ENCODE results near the gene C3orf18. TPM values are rescaled to one million over a fixed set of nuclear protein-coding genes. Genes with fewer than 3 reads are reported as not detected.

The C3orf18 gene
- total RNA-seq, 1 donor: 9.1 TPM

GRCh38 chr3:50602595-50603191, 35.1 kb upstream of the C3orf18 start:
- no peak for TF ChIP-seq CTCF (IDR thresholded peaks at IDR 0.05; ENCODE audit: insufficient read depth, low read depth, low read length)
- no peak for DNase-seq (ENCODE audit: low read depth)
- H3K4me3 ChIP-seq (ENCODE audit: low read depth, low read length): no peak overlapping the region

GRCh38 chr3:50600841-50601591, 33.5 kb upstream of the C3orf18 start:
- no peak for TF ChIP-seq CTCF (IDR thresholded peaks at IDR 0.05; ENCODE audit: insufficient read depth, low read depth, low read length)
- DNase-seq (ENCODE audit: low read depth): peak; percentile 98
- H3K4me3 ChIP-seq (ENCODE audit: low read depth, low read length): peak overlapping the region; percentile 18

GRCh38 chr3:50600141-50600753, 32.7 kb upstream of the C3orf18 start:
- H3K4me3 ChIP-seq (ENCODE audit: low read depth, low read length): no peak overlapping the region
- DNase-seq (ENCODE audit: low read depth): no peak
- no peak for TF ChIP-seq CTCF (IDR thresholded peaks at IDR 0.05; ENCODE audit: insufficient read depth, low read depth, low read length)

GRCh38 chr3:50599716-50600118, 32.2 kb upstream of the C3orf18 start:
- TF ChIP-seq CTCF (IDR thresholded peaks at IDR 0.05; ENCODE audit: insufficient read depth, low read depth, low read length): no peak
- DNase-seq (ENCODE audit: low read depth): no peak
- no peak overlapping the region for H3K4me3 ChIP-seq (ENCODE audit: low read depth, low read length)

GRCh38 chr3:50599115-50599715, 31.7 kb upstream of the C3orf18 start:
- no peak for TF ChIP-seq CTCF (IDR thresholded peaks at IDR 0.05; ENCODE audit: insufficient read depth, low read depth, low read length)
- no peak overlapping the region for H3K4me3 ChIP-seq (ENCODE audit: low read depth, low read length)
- no peak for DNase-seq (ENCODE audit: low read depth)

- no peak overlapping the region for H3K4me3 ChIP-seq (ENCODE audit: low read depth, low read length)
- no peak for DNase-seq (ENCODE audit: low read depth)
- TF ChIP-seq CTCF (IDR thresholded peaks at IDR 0.05; ENCODE audit: insufficient read depth, low read depth, low read length): no peak
Observed at GRCh38 chr3:50594253-50594785, 26.8 kb upstream of the C3orf18 start.
